Kidney epithelial cell (primary cell): ENCODE measurements around the gene SRSF4. TPM values are rescaled to one million over a fixed set of nuclear protein-coding genes. Genes with fewer than 3 reads are reported as not detected.
"Not testable (repeated sequence)": the region's sequence is repeated elsewhere in the genome, so short reads cannot be mapped to it uniquely, and the experiment has no call there.

Experiments used
- DNase-seq: peaks from one replicate; pipeline ENCODE4 v3.0.0-alpha.2; 2010; ENCODE audit warnings: low read depth
- H3K27me3 ChIP-seq: 2 replicates; pipeline ENCODE4 v1.6.0; 2011; ENCODE audit warnings: low read length; ENCODE audit not compliant: control insufficient read depth, insufficient read depth
- H3K36me3 ChIP-seq: 2 replicates; pipeline ENCODE4 v1.5.1; 2011; ENCODE audit warnings: low read length; ENCODE audit not compliant: control insufficient read depth, insufficient read depth
- H3K4me3 ChIP-seq: 2 replicates; pipeline ENCODE4 v1.5.1; 2011; ENCODE audit warnings: low read depth, mild to moderate bottlenecking, control low read depth, low read length
- total RNA-seq: library from RNA; depleted of rRNA; stranded (reverse); fragments of >200 nt; gene quantifications from 2 replicates; pipeline ENCODE4 v1.2.3, GENCODE V29; 2015
- TF ChIP-seq, protein P1 (sequence below): IDR thresholded peaks from 2 replicates; pipeline ENCODE4 v1.5.1; 2011; ENCODE audit warnings: mild to moderate bottlenecking, moderate library complexity, low read length, control low read depth, inconsistent platforms; ENCODE audit not compliant: insufficient read depth, poor library complexity, severe bottlenecking

Gene SRSF4
- total RNA-seq, 1 donor from 2014 or later, result 40.2 TPM

DNA sequence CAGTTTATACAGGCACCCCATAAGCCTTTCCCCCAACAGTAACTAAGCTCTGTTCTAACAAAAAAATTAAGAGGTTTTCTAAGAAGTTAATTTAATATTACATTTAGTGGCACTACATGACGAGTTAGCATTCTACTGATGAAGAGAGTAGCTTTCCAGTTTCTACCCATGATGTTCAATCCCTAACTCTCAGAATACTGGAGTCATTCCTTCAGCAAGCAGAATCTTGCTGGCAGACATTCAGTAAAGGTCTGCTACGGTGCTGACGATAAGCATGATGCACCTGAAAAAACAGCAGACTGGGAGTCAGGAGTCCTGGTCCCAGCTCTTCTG, 24.5 kb downstream of the SRSF4 start:
- Histone ChIP-seq H3K4me3 (no peak overlapping the region), H3K27me3 (no peaks in the 10 kb centered on the region), H3K36me3 (peaks cover 1% of the 10 kb centered on the region)
- TF ChIP-seq, protein P1, sequence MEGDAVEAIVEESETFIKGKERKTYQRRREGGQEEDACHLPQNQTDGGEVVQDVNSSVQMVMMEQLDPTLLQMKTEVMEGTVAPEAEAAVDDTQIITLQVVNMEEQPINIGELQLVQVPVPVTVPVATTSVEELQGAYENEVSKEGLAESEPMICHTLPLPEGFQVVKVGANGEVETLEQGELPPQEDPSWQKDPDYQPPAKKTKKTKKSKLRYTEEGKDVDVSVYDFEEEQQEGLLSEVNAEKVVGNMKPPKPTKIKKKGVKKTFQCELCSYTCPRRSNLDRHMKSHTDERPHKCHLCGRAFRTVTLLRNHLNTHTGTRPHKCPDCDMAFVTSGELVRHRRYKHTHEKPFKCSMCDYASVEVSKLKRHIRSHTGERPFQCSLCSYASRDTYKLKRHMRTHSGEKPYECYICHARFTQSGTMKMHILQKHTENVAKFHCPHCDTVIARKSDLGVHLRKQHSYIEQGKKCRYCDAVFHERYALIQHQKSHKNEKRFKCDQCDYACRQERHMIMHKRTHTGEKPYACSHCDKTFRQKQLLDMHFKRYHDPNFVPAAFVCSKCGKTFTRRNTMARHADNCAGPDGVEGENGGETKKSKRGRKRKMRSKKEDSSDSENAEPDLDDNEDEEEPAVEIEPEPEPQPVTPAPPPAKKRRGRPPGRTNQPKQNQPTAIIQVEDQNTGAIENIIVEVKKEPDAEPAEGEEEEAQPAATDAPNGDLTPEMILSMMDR, result no peak
- DNase-seq, result no peak

DNA sequence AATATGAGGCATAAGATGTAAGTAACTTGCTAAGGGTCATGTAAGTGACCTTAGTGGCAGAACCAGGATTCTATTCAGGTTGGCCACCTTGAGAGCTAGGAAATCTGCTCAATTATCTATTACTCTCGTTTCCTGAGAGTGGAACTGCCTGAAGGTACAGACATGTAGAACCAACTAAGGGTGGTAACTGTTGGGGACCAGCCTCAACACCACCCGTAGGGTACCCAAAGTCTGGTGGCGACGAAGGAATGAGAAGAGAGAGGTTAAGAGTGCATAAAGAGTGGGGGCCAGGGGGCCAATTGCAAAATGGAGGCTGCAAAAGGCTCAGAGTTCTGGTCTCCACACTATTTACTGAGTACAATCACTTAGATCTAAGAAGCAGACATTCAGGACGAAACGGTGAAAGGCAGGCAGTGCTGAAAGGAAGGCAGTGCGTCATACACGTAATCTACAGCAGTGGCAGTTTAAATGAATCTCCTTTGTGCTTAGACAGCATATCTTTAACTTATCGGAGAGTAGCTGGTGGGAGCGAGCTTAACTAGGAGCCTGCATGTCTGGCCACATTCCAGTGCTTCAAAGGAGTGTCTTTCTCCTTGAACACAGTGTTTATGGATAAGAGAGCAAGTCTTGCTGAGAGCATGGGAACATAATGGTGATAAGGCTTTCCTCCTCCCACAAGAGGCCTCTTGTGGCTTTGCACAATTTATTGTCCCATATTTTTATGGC, 25.0 kb downstream of the SRSF4 start:
- Histone ChIP-seq H3K36me3 (peaks cover 1% of the 10 kb centered on the region), H3K27me3 (no peaks in the 10 kb centered on the region), H3K4me3 (no peak overlapping the region)
- DNase-seq, result no peak
- TF ChIP-seq, protein P1, result no peak

DNA sequence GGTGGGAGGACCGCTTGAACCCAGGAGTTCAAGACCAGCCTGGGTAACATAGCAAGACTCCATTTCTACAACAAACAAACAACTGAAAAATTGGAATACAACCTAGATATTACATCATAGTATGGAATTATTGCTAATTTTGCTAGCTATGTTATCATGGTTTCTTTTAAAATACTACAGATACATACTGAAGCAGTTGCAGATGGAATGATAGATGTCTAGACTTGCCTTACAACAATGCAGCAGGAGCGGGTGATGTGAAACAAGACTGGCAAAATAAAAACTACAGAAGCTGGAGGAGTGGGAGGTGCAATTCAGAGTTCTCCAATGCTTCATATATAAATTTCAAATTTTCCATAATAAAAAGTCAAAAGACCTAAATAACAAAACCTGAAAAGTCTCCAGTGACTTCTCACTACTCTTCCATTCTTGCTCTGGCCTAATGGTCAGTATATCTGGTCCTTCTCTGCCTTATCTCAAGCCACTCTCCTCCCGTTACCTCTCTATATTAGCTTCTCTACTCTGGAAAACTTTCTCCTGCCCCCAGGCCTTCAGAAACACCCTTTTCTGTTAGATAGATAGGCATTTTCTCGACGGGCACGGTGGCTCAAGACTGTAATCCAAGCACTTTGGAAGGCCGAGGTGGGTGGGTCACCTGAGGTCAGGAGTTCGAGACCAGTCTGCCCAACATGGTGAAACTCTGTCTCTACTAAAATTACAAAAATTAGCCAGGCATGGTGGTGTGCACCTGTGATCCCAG, 29.5 kb downstream of the SRSF4 start:
- TF ChIP-seq, protein P1, result no peak

DNA sequence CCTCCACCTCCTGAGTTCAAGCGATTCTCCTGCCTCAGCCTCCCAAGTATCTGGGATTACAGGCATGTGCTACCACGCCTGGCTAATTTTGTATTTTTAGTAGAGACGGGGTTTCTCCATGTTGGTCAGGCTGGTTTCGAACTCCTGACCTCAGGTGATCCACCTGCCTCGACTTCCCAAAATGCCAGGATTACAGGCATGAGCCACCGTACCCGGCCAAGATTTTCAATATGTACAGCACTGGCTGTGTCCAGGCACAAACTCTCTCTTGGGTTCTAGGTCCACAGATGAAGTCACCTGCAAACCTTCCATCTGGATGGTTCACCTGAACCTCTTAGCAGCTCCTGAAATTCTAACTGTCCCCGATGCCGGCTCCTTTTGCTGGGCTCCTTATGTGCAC, 31.4 kb downstream of the SRSF4 start:
- H3K4me3 ChIP-seq, H3K27me3 ChIP-seq, H3K36me3 ChIP-seq, DNase-seq: not testable (repeated sequence)

More for the DNA sequence above, 29.5 kb downstream of the SRSF4 start:
- peaks cover 1% of the 10 kb centered on the region for H3K36me3 ChIP-seq
- no peak for DNase-seq
- no peaks in the 10 kb centered on the region for H3K27me3 ChIP-seq
- no peak overlapping the region for H3K4me3 ChIP-seq

DNA sequence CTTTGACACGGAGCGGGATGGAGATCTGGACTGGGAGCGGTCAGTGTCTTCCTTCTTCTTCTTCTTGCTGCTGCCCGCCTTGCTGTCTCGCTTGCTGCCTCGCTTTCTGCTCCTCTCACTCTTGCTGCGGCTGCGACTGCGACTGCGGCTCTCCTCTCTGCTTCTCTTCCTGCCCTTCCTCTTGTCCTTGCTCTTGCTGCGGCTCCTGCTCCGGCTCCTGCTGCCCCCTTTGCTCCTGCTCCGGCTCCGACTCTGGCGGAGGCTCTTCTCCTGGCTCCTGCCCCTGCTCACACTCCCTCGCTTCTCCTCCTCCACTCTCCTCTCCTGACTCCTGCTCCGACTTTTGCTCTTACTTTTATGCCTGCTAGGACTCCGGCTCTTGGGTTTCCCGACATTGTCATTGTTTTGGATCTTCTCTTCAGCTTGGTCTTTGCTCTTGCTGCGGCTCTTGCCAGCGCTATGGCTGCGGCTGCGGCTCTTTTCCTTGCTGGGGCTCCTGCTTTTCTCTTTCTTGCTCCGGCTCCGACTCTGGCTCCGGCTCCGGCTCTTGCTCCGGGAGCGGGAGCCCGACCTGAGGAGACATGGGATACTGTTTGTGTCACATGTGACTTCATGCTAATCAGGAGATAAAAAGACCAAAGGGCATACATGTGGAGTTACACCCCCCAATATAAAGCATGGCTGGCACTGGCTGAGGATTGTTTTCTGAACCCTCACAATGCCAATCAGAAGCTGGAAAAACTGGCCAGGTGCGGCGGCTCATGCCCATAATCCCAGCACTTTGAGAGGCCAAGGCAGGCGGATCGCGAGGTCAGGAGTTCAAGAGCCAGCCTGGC, 32.8 kb downstream of the SRSF4 start:
- H3K4me3 ChIP-seq, result no peak overlapping the region
- no peak for DNase-seq
- TF ChIP-seq, protein P1, result no peak
- peaks cover 3% of the 10 kb centered on the region for H3K36me3 ChIP-seq
- no peaks in the 10 kb centered on the region for H3K27me3 ChIP-seq
